Thyroid gland (tissue), 4 donors: ENCODE data around the gene MPV17L.

Source experiments
- POLR2A ChIP-seq, 2 donors: fragments of 450-650 bp; IDR thresholded peaks; one replicate each; pipeline ENCODE4 v1.6.1; 2017; ENCODE audit warnings: antibody characterized with exemption in 2 of 2, mild to moderate bottlenecking in 2 of 2, moderate library complexity in 1 of 2
- TF ChIP-seq, protein P1 (sequence below), 6 experiments: fragments of 200-600 bp in 3 of 6; fragments of 450-650 bp in 3 of 6; sonication (generic) in 3 of 6; IDR thresholded peaks; one replicate each; pipeline ENCODE4 v1.5.1; 2016 to 2019; ENCODE audit warnings: antibody characterized with exemption in 6 of 6, mild to moderate bottlenecking in 2 of 6, inconsistent platforms in 1 of 6, moderate library complexity in 1 of 6

DNA sequence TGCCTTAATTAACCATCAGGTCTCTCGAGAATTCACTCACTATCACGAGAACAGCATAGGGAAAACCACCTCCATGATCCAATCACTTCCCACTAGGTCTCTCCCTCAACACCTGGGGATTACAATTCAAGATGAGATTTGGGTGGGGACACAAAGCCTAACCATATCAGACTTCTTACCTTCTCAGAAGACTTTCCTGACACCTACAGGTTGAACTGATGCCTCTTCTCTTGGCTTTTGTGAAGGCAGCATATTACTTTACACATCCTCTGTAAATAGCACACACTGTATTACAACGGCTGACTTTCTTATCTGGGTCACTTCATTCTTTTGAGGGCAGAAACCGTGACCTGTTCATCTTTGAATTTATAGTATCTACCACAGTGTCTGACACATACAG lies 62.4 kb downstream of the MPV17L start:
- TF ChIP-seq POLR2A (IDR thresholded peaks at IDR 0.05) = no peak
- TF ChIP-seq, protein P1, sequence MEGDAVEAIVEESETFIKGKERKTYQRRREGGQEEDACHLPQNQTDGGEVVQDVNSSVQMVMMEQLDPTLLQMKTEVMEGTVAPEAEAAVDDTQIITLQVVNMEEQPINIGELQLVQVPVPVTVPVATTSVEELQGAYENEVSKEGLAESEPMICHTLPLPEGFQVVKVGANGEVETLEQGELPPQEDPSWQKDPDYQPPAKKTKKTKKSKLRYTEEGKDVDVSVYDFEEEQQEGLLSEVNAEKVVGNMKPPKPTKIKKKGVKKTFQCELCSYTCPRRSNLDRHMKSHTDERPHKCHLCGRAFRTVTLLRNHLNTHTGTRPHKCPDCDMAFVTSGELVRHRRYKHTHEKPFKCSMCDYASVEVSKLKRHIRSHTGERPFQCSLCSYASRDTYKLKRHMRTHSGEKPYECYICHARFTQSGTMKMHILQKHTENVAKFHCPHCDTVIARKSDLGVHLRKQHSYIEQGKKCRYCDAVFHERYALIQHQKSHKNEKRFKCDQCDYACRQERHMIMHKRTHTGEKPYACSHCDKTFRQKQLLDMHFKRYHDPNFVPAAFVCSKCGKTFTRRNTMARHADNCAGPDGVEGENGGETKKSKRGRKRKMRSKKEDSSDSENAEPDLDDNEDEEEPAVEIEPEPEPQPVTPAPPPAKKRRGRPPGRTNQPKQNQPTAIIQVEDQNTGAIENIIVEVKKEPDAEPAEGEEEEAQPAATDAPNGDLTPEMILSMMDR (IDR thresholded peaks at IDR 0.05) = no peak
